Neural cell (in vitro differentiated cells): ENCODE results near the gene ITPKB. TPM values are rescaled to one million over a fixed set of nuclear protein-coding genes. Genes with fewer than 3 reads are reported as not detected.
"Not testable (repeated sequence)": the region's sequence is repeated elsewhere in the genome, so short reads cannot be mapped to it uniquely, and the experiment has no call there.

Source experiments
- H2AFZ ChIP-seq: fragments of 200-600, 300-800 bp; sonication (generic), shearing (Covaris generic); 2 replicates; pipeline ENCODE4 v1.6.0; 2014; ENCODE audit warnings: low read depth, mild to moderate bottlenecking, antibody characterized with exemption, low read length, moderate library complexity
- H3F3A ChIP-seq: fragments of 200-600 bp; shearing (Covaris generic); 2 replicates; pipeline ENCODE4 v1.6.1; 2016; ENCODE audit warnings: mild to moderate bottlenecking, moderate library complexity, mixed read lengths, antibody characterized with exemption, low read length; ENCODE audit not compliant: insufficient read depth, poor library complexity, severe bottlenecking
- H3K27ac ChIP-seq: fragments of 200-600, 300-800 bp; sonication (generic), shearing (Covaris generic); 2 replicates; pipeline ENCODE4 v1.5.1; 2014; ENCODE audit warnings: mild to moderate bottlenecking, low read length, moderate library complexity
- H3K27me3 ChIP-seq: fragments of 300-800, 200-600 bp; sonication (generic), shearing (Covaris generic); 2 replicates; pipeline ENCODE4 v1.6.0; 2014; ENCODE audit warnings: mild to moderate bottlenecking, low read depth, low read length, moderate library complexity; ENCODE audit not compliant: insufficient read depth
- H3K36me3 ChIP-seq: fragments of 300-800, 200-600 bp; sonication (generic), shearing (Covaris generic); 2 replicates; pipeline ENCODE4 v1.5.1; 2014; ENCODE audit warnings: mild to moderate bottlenecking, antibody characterized with exemption, low read length, moderate library complexity; ENCODE audit not compliant: insufficient read depth
- H3K4me2 ChIP-seq: fragments of 300-800, 200-600 bp; sonication (generic), shearing (Covaris generic); 2 replicates; pipeline ENCODE4 v1.6.0; 2014; ENCODE audit warnings: mild to moderate bottlenecking, low read length
- H3K4me3 ChIP-seq: fragments of 300-800, 200-600 bp; sonication (generic), shearing (Covaris generic); 2 replicates; pipeline ENCODE4 v1.5.1; 2014; ENCODE audit warnings: mild to moderate bottlenecking, low read length, moderate library complexity
- H3K79me2 ChIP-seq: fragments of 200-600 bp; shearing (Covaris generic); replicated peaks from 2 replicates; pipeline ENCODE4 v1.6.0; 2014; ENCODE audit warnings: mild to moderate bottlenecking, low read length, moderate library complexity; ENCODE audit not compliant: insufficient read depth
- H3K9ac ChIP-seq: fragments of 300-800, 200-600 bp; sonication (generic), shearing (Covaris generic); 2 replicates; pipeline ENCODE4 v1.6.1; 2016; ENCODE audit warnings: mild to moderate bottlenecking, low read length, mixed read lengths
- H3K9me2 ChIP-seq: fragments of 200-600 bp; shearing (Covaris generic); 2 replicates; pipeline ENCODE4 v1.6.1; 2016; ENCODE audit warnings: mild to moderate bottlenecking, low read length, mixed read lengths; ENCODE audit not compliant: insufficient read depth
- H3K9me3 ChIP-seq: fragments of 200-600, 300-800 bp; sonication (generic), shearing (Covaris generic); 2 replicates; pipeline ENCODE4 v1.6.1; 2016; ENCODE audit warnings: mild to moderate bottlenecking, mixed run types, low read length, moderate library complexity, mixed read lengths
- H4K20me1 ChIP-seq: fragments of 200-600 bp; shearing (Covaris generic); 2 replicates; pipeline ENCODE4 v1.6.1; 2016; ENCODE audit warnings: mild to moderate bottlenecking, mixed run types; ENCODE audit not compliant: insufficient read depth
- EP300 ChIP-seq: fragments of 450-650 bp; conservative IDR thresholded peaks from 2 replicates; pipeline ENCODE4 v1.6.1; 2014; ENCODE audit warnings: antibody characterized with exemption, mild to moderate bottlenecking, moderate library complexity; ENCODE audit not compliant: poor library complexity, severe bottlenecking
- EZH2 ChIP-seq: fragments of 200-600, 300-800 bp; shearing (Covaris generic), sonication (generic); IDR thresholded peaks from 2 replicates; pipeline ENCODE4 v1.6.1; 2014; ENCODE audit warnings: antibody characterized with exemption, low read length, borderline replicate concordance, mild to moderate bottlenecking; ENCODE audit not compliant: insufficient read depth, poor library complexity, severe bottlenecking
- MXI1 ChIP-seq: fragments of 450-650 bp; conservative IDR thresholded peaks from 2 replicates; pipeline ENCODE4 v1.6.1; 2014; ENCODE audit warnings: antibody characterized with exemption, mild to moderate bottlenecking; ENCODE audit not compliant: poor library complexity, severe bottlenecking
- POLR2AphosphoS5 ChIP-seq: IDR thresholded peaks from 2 replicates; pipeline ENCODE4 v1.6.1; 2012
- RAD21 ChIP-seq: fragments of 450-650 bp; conservative IDR thresholded peaks from 2 replicates; pipeline ENCODE4 v1.6.1; 2014; ENCODE audit warnings: antibody characterized with exemption, mild to moderate bottlenecking, moderate library complexity
- REST ChIP-seq: IDR thresholded peaks from 2 replicates; pipeline ENCODE4 v1.6.1; 2012; ENCODE audit warnings: borderline replicate concordance
- SMC3 ChIP-seq: fragments of 450-650 bp; conservative IDR thresholded peaks from 2 replicates; pipeline ENCODE4 v1.6.1; 2014; ENCODE audit warnings: antibody characterized with exemption, mild to moderate bottlenecking, moderate library complexity; ENCODE audit not compliant: poor library complexity
- TAF1 ChIP-seq: IDR thresholded peaks from 2 replicates; pipeline ENCODE4 v1.6.1; 2012; ENCODE audit warnings: low read depth
- polyA plus RNA-seq: library from polyadenylated mRNA; depleted of rRNA; stranded (reverse); fragments of >200 nt; gene quantifications from 2 replicates; pipeline ENCODE4 v1.2.3, GENCODE V29; 2014
- TF ChIP-seq, protein P1 (sequence below): fragments of 450-650 bp; IDR thresholded peaks from 2 replicates; pipeline ENCODE4 v1.5.1; 2014; ENCODE audit warnings: antibody characterized with exemption, mild to moderate bottlenecking, moderate library complexity; ENCODE audit not compliant: poor library complexity, severe bottlenecking

ITPKB gene
- polyA plus RNA-seq, 1 donor from 2014 or later, result 0.19 TPM

DNA sequence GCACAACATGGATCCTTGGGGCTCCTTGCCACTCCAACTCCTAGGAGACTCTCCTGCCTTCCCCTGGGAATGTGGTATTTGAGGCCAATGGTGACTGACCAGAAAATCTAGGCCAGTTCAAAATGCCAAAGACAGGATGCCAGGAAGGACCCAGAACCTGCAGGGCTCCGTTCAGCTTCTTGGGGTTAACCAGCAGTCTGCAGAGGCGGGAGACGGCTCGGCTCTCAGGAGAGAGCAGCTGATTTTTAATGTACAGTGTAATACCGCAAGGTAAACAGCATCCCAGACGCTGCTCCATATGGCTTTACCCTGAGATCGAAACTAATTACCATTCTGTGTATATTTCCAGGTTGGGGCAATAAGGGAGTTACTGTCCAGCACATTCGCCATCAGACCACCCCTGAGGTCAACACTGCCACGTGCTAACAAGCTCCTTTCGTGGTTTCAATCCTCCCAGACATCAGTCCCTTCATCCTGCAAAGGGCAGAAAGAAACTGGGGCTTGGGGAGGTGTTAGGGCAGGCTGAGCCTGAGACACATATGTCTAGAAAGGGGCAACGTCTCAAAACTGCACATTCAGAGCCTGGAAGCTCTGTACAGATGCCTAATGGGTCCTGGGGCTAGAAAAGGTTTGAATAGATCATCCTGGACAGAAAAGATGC is 16.7 kb downstream of the ITPKB start:
- Histone ChIP-seq H3K4me2 (no peak overlapping the region), H3K9ac (no peak overlapping the region), H3K79me2 (no peaks in the 10 kb centered on the region), H4K20me1 (no peaks in the 10 kb centered on the region), H3K4me3 (no peak overlapping the region), H3K9me3 (no peaks in the 10 kb centered on the region), H3K27ac (no peak overlapping the region), H3K27me3 (no peaks in the 10 kb centered on the region), H3F3A (no peaks in the 10 kb centered on the region), H3K9me2 (no peaks in the 10 kb centered on the region), H2AFZ (no peak overlapping the region), H3K36me3 (no peaks in the 10 kb centered on the region)
- TF ChIP-seq RAD21 (no peak), EZH2 (no peak), EP300 (no peak), POLR2AphosphoS5 (no peak), SMC3 (no peak), TAF1 (no peak), REST (no peak), MXI1 (no peak)
- TF ChIP-seq, protein P1, sequence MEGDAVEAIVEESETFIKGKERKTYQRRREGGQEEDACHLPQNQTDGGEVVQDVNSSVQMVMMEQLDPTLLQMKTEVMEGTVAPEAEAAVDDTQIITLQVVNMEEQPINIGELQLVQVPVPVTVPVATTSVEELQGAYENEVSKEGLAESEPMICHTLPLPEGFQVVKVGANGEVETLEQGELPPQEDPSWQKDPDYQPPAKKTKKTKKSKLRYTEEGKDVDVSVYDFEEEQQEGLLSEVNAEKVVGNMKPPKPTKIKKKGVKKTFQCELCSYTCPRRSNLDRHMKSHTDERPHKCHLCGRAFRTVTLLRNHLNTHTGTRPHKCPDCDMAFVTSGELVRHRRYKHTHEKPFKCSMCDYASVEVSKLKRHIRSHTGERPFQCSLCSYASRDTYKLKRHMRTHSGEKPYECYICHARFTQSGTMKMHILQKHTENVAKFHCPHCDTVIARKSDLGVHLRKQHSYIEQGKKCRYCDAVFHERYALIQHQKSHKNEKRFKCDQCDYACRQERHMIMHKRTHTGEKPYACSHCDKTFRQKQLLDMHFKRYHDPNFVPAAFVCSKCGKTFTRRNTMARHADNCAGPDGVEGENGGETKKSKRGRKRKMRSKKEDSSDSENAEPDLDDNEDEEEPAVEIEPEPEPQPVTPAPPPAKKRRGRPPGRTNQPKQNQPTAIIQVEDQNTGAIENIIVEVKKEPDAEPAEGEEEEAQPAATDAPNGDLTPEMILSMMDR, result no peak

DNA sequence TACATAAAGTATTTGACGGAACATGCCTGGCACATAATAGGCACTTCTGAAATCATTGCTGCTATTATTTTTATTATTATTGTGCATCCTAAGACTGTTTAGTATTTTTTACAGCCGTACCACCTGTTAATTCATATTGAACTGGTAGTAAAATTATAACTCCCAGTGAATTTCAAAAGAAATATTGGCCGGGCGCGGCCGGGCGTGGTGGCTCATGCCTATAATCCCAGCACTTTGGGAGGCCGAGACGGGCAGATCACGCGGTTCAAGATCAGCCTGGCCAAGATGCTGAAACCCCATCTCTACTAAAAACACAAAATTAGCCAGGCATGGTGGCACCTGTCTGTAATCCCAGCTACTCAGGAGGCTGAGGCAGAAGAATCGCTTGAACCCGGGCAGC is 18.5 kb downstream of the ITPKB start:
- not testable (repeated sequence) for H4K20me1 ChIP-seq, H3K9ac ChIP-seq, H3K4me2 ChIP-seq, H3K79me2 ChIP-seq, H3K9me3 ChIP-seq, H3K9me2 ChIP-seq, H3K27me3 ChIP-seq, H2AFZ ChIP-seq, H3K36me3 ChIP-seq, H3K27ac ChIP-seq, H3F3A ChIP-seq, H3K4me3 ChIP-seq
